RKO (cell line): Measurements from ENCODE around the gene WWTR1.

Source experiments
- DNase-seq: peaks from one replicate; pipeline ENCODE4 v3.0.0-alpha.2; 2016; ENCODE audit warnings: low spot score

WWTR1 gene

DNA sequence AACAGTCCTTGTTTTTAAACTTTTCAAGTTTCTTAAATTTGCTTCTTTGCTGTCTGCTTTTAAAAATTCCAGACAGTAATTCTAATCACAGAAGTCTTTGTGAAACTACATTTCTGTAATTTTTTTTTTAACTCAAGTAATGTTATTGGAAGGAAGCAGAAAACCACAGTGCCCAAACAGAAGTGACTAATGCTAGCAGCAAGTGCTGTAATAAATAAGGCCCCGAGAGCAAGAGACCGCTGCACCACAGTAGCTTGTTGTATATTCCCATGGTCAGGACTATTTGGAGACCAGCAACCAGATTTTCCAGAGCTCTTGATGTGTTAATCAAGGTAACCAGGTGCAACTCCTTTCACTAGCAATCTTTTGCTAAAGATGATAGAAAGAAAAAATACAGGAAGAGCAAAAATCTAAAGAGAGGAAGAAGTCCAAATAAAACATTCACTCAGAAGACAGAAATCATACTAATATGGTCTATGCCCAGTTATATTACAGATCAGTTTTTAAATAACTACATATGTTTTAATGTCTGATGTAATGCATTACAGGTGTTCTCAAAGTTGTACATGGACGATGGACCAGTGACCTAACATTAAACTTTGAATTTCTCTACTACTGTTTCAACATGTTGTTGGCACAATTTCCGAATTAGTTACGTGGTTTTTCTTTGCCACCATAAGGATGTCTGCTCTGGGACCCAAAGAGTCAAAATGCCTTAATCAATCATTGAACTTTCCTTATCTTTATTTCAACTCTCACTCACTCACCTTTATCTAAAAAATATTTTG, 36.4 kb downstream of the WWTR1 start:
- DNase-seq, result peak; percentile 15

- DNase-seq, result no peak
Measured at GRCh38 chr3:149620291-149621020, 37.4 kb downstream of the WWTR1 start.

- DNase-seq, result no peak
Measured at GRCh38 chr3:149619136-149619535, 38.7 kb downstream of the WWTR1 start.

DNA sequence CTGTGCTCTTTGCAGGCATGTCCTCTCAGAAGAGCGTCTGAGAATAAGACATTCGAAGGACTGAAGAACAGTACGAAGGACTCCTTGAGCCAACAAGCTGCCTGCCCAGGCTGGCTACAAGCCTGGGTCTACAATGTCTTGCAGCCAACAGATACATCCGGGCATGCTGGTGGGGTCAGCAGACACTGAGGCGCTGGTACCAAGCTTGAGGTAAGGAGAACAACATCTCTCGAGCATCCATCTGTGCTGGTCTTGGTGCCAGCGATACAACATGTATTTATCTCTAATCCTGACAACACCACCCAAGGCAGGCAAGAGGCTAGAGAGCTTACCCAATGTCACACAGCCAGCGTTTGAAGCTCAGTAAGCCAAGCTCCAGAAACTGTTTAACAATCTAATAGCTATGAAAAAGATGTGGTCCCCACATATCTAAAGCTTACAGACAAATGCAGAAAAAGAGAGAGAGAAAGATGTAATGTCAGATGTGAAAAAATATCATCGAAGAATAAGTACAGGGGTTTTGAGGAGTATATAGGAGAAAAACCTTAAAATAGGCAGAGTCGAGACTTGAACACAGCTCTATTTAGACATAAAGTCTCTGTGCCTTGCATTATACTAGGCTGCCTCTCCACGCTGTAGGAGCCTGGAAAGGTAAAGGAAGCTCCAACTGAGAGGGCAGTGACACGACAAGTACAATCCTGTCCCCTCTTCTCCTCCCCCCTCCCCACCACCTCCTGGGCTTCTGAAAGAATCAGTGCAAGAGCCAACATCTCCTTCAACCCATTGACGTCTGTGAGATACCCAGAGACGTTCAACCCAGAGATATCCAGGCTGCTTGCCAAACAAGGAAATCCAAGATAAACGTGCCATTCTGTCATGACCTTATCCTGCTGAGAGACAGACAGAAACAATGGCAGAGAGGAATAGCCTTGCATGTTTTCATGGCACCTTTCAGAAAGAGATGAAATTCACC, 39.4 kb downstream of the WWTR1 start:
- no peak for DNase-seq

DNA sequence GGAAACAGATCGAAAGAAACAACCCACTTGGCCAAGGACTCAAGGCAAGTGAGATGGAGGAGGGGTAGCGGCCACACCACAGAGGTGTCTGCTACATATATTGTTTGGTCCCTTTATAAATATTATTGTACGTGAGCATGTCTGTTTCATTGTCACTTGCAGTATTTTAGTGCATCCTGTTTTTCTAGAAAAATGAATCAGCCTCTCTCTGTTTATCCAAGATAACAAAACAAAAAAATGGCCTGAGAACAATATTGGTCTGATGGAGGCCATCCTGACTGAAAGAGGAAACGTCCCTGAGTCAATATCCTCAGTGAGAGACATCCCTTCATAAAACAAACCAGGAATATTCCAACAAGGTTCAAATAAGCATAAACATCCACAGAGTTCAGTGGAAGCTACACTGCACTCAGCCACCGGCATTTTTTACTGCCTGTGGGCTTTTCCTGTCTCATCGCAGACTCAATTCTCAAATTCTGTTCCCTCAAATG, 42.0 kb downstream of the WWTR1 start:
- no peak for DNase-seq

- DNase-seq, result no peak
Measured at GRCh38 chr3:149613988-149614387, 43.8 kb downstream of the WWTR1 start.

GRCh38 chr3:149612456-149612855, 45.4 kb downstream of the WWTR1 start:
- no peak for DNase-seq

GRCh38 chr3:149611149-149611548, 46.7 kb downstream of the WWTR1 start:
- no peak for DNase-seq

GRCh38 chr3:149610351-149611105, 47.3 kb downstream of the WWTR1 start:
- no peak for DNase-seq

- DNase-seq, result no peak
Measured at GRCh38 chr3:149609595-149609994, 48.2 kb downstream of the WWTR1 start.

GRCh38 chr3:149608987-149609386, 48.8 kb downstream of the WWTR1 start:
- DNase-seq, result no peak

- DNase-seq, result peak; percentile 41
Measured at GRCh38 chr3:149605902-149606301, 51.9 kb downstream of the WWTR1 start.

GRCh38 chr3:149604125-149604875, 53.5 kb downstream of the WWTR1 start:
- no peak for DNase-seq

DNA sequence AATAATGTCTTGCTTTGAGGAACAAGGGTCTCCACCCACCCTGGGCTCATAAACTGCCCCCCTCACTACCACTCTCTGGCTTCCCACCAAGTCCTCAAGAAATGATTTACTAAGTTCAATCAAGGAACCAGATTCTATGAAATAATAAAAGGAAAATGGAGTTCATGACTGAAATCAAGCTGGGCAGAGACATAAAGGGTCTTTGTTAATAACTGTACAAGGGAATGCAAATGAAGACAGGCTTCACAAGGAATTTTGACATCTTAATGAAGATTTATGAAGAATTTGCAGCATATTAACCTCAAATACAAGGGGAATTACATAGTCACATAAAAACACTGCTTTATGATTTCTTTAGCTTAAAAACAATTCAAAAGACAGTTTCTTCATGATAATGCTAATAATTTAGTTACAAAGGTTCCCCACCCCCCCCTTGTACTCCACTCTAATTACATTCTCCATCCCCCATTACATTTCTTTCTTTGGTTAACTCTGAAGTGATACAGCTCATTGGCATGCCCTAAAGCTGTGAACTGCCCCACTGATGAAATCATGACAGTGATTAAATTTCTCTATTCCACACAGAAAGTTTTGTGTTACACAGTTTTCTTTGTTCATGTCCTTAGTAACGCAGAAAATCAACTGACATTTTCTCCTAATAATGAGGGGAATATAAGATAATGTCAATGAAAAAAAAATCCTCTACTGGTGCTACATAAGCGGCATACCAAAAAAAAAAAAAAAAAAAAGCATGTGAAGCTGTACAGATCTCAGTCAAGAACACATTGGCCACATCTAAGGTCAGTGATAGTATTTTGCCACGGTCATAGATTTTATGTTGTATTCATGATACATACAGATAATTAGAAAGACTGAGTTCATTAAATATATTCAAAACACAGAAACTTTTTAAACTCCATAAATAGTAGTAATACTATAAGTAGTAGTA, 54.4 kb downstream of the WWTR1 start:
- DNase-seq, result no peak

GRCh38 chr3:149600634-149601033, 57.2 kb downstream of the WWTR1 start:
- DNase-seq, result no peak

- no peak for DNase-seq
Measured at GRCh38 chr3:149599236-149599635, 58.6 kb downstream of the WWTR1 start.

DNA sequence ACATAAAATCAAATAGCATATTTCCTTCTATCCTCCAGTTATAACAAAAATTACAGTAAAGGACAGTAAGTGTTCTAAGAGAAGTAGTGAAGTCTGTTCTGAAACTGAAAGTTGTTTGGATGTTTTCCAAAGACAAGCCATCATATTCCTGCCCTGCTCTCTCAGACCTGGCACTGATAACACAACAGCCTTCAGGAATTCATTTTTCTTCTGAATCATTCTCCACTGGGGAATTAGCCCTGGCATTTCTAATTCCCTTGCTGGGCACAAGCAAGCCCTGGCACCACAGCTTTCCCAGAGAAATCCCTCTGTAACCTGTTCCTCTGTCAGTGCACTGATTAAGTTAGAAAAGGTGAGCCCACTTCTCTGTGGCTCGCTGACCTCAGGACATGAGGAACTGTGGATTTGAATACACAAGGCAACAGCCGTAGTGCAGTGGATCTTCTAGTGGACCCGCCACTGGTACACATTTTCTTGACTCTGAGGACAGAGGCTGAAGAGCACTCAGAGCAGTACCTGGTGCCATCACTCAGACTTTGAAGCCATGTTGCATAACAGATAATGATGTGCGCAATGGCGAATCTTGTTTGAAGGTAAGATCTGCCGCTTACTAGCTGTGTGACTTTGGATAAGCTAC, 61.6 kb downstream of the WWTR1 start:
- no peak for DNase-seq

- DNase-seq, result no peak
Measured at GRCh38 chr3:149593418-149594160, 64.2 kb downstream of the WWTR1 start.
